Mesenchymal stem cell (in vitro differentiated cells and primary cell): ENCODE data around the gene TRPM2.

Source experiments
- DNase-seq: peaks from one replicate; pipeline ENCODE4 v3.0.0-alpha.2; 2013
- H2AFZ ChIP-seq: one replicate; pipeline ENCODE4 v1.6.1; 2013; ENCODE audit warnings: low read depth, mild to moderate bottlenecking, control low read depth, inconsistent platforms, low read length, moderate library complexity
- H2AK5ac ChIP-seq: 2 replicates; pipeline ENCODE4 v1.6.1; 2013; ENCODE audit warnings: low read length, moderate library complexity, mild to moderate bottlenecking, inconsistent platforms; ENCODE audit not compliant: severe bottlenecking
- H2BK120ac ChIP-seq: one replicate; pipeline ENCODE4 v1.6.1; 2013; ENCODE audit warnings: low read depth, mild to moderate bottlenecking, inconsistent platforms, low read length, moderate library complexity
- H2BK12ac ChIP-seq, 2 experiments: one replicate each; pipeline ENCODE4 v1.6.1; 2013; ENCODE audit warnings: inconsistent platforms in 2 of 2, low read length in 2 of 2, mild to moderate bottlenecking in 2 of 2, moderate library complexity in 2 of 2, control low read depth in 1 of 2
- H2BK15ac ChIP-seq: one replicate; pipeline ENCODE4 v1.6.1; 2013; ENCODE audit warnings: mild to moderate bottlenecking, low read depth, inconsistent platforms; ENCODE audit not compliant: poor library complexity, severe bottlenecking
- H2BK5ac ChIP-seq: 2 replicates; pipeline ENCODE4 v1.6.1; 2013; ENCODE audit warnings: low read depth, mild to moderate bottlenecking, low read length, control low read depth, inconsistent platforms; ENCODE audit not compliant: poor library complexity, severe bottlenecking
- H3K14ac ChIP-seq, 2 experiments: one replicate each; pipeline ENCODE4 v1.6.1; 2013; ENCODE audit warnings: inconsistent platforms in 2 of 2, low read length in 2 of 2, control low read depth in 1 of 2, mild to moderate bottlenecking in 1 of 2, moderate library complexity in 1 of 2
- H3K18ac ChIP-seq, 2 experiments: one replicate each; pipeline ENCODE4 v1.6.1; 2013; ENCODE audit warnings: inconsistent platforms in 2 of 2, low read length in 2 of 2, control low read depth in 1 of 2, low read depth in 1 of 2, mild to moderate bottlenecking in 1 of 2
- H3K23ac ChIP-seq, 2 experiments: one replicate each; pipeline ENCODE4 v1.6.1; 2013; ENCODE audit warnings: inconsistent platforms in 2 of 2, low read length in 2 of 2, mild to moderate bottlenecking in 2 of 2, moderate library complexity in 2 of 2, control low read depth in 1 of 2
- H3K27ac ChIP-seq: 2 replicates; pipeline ENCODE4 v1.5.1; 2013; ENCODE audit warnings: mild to moderate bottlenecking, moderate library complexity, low read length, control low read depth, inconsistent platforms; ENCODE audit not compliant: poor library complexity, severe bottlenecking
- H3K27me3 ChIP-seq, 2 experiments: 2 replicates each; pipeline versions ENCODE4 v1.6.1 to v1.7.0; 2013; ENCODE audit warnings: low read length in 2 of 2, mild to moderate bottlenecking in 2 of 2, moderate library complexity in 2 of 2, control low read depth in 1 of 2, inconsistent platforms in 1 of 2; ENCODE audit not compliant: control insufficient read depth in 1 of 2, insufficient read depth in 1 of 2
- H3K36me3 ChIP-seq, 2 experiments: 2 replicates each; pipeline versions ENCODE4 v1.6.1 to v1.7.0; 2013; ENCODE audit warnings: low read length in 2 of 2, control low read depth in 1 of 2, inconsistent platforms in 1 of 2, low read depth in 1 of 2, mild to moderate bottlenecking in 1 of 2; ENCODE audit not compliant: insufficient read depth in 2 of 2, control insufficient read depth in 1 of 2
- H3K4ac ChIP-seq, 2 experiments: one replicate each; pipeline ENCODE4 v1.6.1; 2013; ENCODE audit warnings: inconsistent platforms in 2 of 2, low read length in 2 of 2, mild to moderate bottlenecking in 2 of 2, moderate library complexity in 2 of 2, control low read depth in 1 of 2, low read depth in 1 of 2
- H3K4me1 ChIP-seq: 2 replicates; pipeline ENCODE4 v1.6.1; 2013; ENCODE audit warnings: low read depth, low read length, control low read depth; ENCODE audit not compliant: control insufficient read depth, insufficient read depth
- H3K4me2 ChIP-seq: 2 replicates; pipeline ENCODE4 v1.6.1; 2013; ENCODE audit warnings: low read length, mild to moderate bottlenecking, inconsistent platforms; ENCODE audit not compliant: poor library complexity, severe bottlenecking
- H3K4me3 ChIP-seq, 2 experiments: 2 replicates each; pipeline versions ENCODE4 v1.5.1 to v1.7.0; 2013; ENCODE audit warnings: low read length in 2 of 2, mild to moderate bottlenecking in 2 of 2, control low read depth in 1 of 2, low read depth in 1 of 2; ENCODE audit not compliant: insufficient read depth in 1 of 2
- H3K79me1 ChIP-seq: replicated peaks from 2 replicates; pipeline ENCODE4 v1.6.1; 2013; ENCODE audit warnings: mild to moderate bottlenecking, control low read depth, low read length, inconsistent platforms; ENCODE audit not compliant: poor library complexity, severe bottlenecking
- H3K9ac ChIP-seq: 2 replicates; pipeline ENCODE4 v1.7.0; 2013; ENCODE audit warnings: mild to moderate bottlenecking, low read length, moderate library complexity
- H3K9me3 ChIP-seq: 2 replicates; pipeline ENCODE4 v1.7.0; 2013; ENCODE audit warnings: mild to moderate bottlenecking, low read length; ENCODE audit not compliant: control insufficient read depth
- H4K8ac ChIP-seq: one replicate; pipeline ENCODE4 v1.6.1; 2013; ENCODE audit warnings: inconsistent platforms, mild to moderate bottlenecking, low read length, moderate library complexity
- H4K91ac ChIP-seq: one replicate; pipeline ENCODE4 v1.6.1; 2013; ENCODE audit warnings: mild to moderate bottlenecking, low read length, inconsistent platforms
- WGBS: methylation state at CpG from one replicate; pipeline ENCODE4 v1.1.7; 2013; ENCODE audit warnings: mixed read lengths; 5-methylcytosine and 5-hydroxymethylcytosine counted together

Gene TRPM2

GRCh38 chr21:44436958-44437357 lies 83.5 kb downstream of the TRPM2 start:
- no peak overlapping the region for H3K23ac ChIP-seq
- no peaks in the 10 kb centered on the region for H3K79me1 ChIP-seq
- H2AK5ac ChIP-seq = no peak overlapping the region
- no peak overlapping the region for H2BK5ac ChIP-seq
- H2BK12ac ChIP-seq = no peak overlapping the region
- no peak overlapping the region for H3K18ac ChIP-seq
- H3K27ac ChIP-seq = no peak overlapping the region
- H4K91ac ChIP-seq = no peak overlapping the region
- H3K4me2 ChIP-seq = no peak overlapping the region
- no peak for DNase-seq
- no peak overlapping the region for H2BK120ac ChIP-seq
- WGBS = 84% methylated on average over 18 of the region's 18 CpGs
- H3K4me3 ChIP-seq = no peak overlapping the region
- no peak overlapping the region for H3K4ac ChIP-seq
- peaks cover 3% of the 10 kb centered on the region for H3K9me3 ChIP-seq
- no peak overlapping the region for H4K8ac ChIP-seq
- no peak overlapping the region for H2BK15ac ChIP-seq
- peaks cover 0 to 3% of the 10 kb centered on the region in 2 experiments for H3K36me3 ChIP-seq
- no peak overlapping the region for H3K14ac ChIP-seq
- H3K9ac ChIP-seq = no peak overlapping the region
- no peak overlapping the region for H2AFZ ChIP-seq
- peaks cover 4% of the 10 kb centered on the region for H3K4me1 ChIP-seq
- no peaks in the 10 kb centered on the region for H3K27me3 ChIP-seq

- no peak overlapping the region for H3K9ac ChIP-seq
- H2BK5ac ChIP-seq = no peak overlapping the region
- H3K27me3 ChIP-seq = no peaks in the 10 kb centered on the region
- H3K79me1 ChIP-seq = no peaks in the 10 kb centered on the region
- DNase-seq = no peak
- no peak overlapping the region for H3K4me2 ChIP-seq
- 72% methylated on average over 5 of the region's 5 CpGs for WGBS
- no peak overlapping the region for H3K4me3 ChIP-seq
- H3K9me3 ChIP-seq = peaks cover 2% of the 10 kb centered on the region
- H2BK12ac ChIP-seq = no peak overlapping the region
- no peak overlapping the region for H3K18ac ChIP-seq
- no peak overlapping the region for H2BK120ac ChIP-seq
- no peak overlapping the region for H3K27ac ChIP-seq
- no peak overlapping the region for H3K23ac ChIP-seq
- peaks cover 0 to 3% of the 10 kb centered on the region in 2 experiments for H3K36me3 ChIP-seq
- H2BK15ac ChIP-seq = no peak overlapping the region
- no peak overlapping the region for H2AFZ ChIP-seq
- peaks cover 4% of the 10 kb centered on the region for H3K4me1 ChIP-seq
- no peak overlapping the region for H4K91ac ChIP-seq
- no peak overlapping the region for H3K14ac ChIP-seq
- no peak overlapping the region for H3K4ac ChIP-seq
- no peak overlapping the region for H2AK5ac ChIP-seq
- H4K8ac ChIP-seq = no peak overlapping the region
These were observed 83.9 kb downstream of the TRPM2 start for GRCh38 chr21:44437371-44437695.

DNA sequence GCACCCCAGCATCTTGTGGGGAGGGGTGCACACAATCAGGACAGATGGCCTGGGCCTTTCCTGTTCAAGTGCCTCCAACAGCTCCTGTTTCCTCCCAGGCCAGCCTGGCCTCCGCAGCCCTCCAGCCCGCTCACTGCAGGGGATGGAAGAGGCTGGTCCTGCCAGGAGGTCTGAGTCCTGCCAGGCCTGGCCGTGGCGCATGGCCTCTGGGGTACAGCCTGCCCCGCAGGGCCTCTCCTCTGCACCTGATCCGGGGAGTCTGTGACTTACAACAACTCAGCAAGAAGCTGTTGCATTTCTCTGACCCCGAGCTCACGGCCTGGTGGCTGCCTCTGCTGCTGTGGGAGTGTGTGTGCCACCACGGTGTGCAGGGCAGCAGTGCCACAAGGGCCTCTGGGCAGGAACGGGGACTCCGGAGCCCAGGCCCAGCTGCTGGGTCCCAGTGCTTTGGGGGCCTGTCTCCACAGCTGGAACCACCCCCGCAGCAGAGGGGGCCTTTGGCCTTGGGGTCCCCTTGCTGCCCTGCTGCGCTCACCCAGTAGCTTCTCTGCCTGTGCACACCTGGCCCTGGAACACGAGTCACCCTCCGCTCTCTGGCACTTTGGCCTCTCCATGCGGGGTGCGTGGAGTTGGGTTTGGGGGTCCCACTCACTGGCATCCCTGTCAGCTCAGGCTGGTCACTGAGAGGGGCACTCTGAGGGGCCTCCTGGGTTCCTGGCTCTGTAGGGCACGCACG lies 84.4 kb downstream of the TRPM2 start:
- Histone ChIP-seq H4K8ac (no peak overlapping the region), H3K4me1 (peaks cover 4% of the 10 kb centered on the region), H2BK12ac (no peak overlapping the region), H3K27ac (no peak overlapping the region), H3K4me3 (no peak overlapping the region), H2AFZ (no peak overlapping the region), H3K4ac (no peak overlapping the region), H2BK15ac (no peak overlapping the region), H3K79me1 (no peaks in the 10 kb centered on the region), H2BK120ac (no peak overlapping the region), H2AK5ac (no peak overlapping the region), H3K27me3 (peaks cover 0 to 5% of the 10 kb centered on the region in 2 experiments), H3K18ac (no peak overlapping the region), H3K4me2 (no peak overlapping the region), H3K9ac (no peak overlapping the region), H3K23ac (no peak overlapping the region), H2BK5ac (no peak overlapping the region), H4K91ac (no peak overlapping the region), H3K36me3 (peaks cover 0 to 3% of the 10 kb centered on the region in 2 experiments), H3K14ac (no peak overlapping the region), H3K9me3 (no peaks in the 10 kb centered on the region)
- DNase-seq = no peak
- 87% methylated on average over 19 of the region's 19 CpGs for WGBS

DNA sequence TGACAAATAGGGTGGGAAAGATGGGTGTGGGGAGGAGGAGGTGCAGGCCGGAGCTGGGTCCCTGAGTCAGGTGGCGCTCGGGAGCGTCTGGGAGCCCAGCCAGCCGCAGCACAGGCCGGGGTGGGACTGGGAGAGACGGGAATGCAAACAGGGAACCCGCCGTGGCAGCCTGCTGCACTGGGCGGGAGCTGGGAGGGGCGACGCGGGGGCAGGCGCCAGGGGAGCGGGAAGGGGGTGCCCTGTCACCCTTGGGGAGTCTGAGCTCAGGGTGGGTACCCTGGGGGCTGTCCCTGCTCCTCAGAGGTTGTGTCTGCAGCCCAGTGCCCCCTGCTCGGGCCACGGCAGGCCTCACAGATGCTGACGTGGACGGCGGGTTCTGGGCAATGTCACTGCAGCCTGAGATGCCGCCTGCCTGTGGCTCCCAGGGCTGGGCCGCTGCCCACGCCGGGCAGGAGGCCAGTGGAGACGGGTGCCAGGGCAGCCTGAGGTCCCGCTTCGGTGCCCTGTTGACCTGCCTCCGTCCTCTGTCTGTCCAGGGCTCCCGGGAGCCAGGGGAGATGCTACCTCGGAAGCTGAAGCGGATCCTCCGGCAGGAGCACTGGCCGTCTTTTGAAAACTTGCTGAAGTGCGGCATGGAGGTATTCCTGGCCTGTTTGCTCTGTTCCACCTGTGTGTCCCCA lies 85.2 kb downstream of the TRPM2 start:
- H2BK15ac ChIP-seq = no peak overlapping the region
- H3K23ac ChIP-seq = no peak overlapping the region
- no peak overlapping the region for H3K4ac ChIP-seq
- H3K4me2 ChIP-seq = no peak overlapping the region
- no peak for DNase-seq
- H2AK5ac ChIP-seq = no peak overlapping the region
- peaks cover 4% of the 10 kb centered on the region for H3K4me1 ChIP-seq
- peaks cover 0 to 3% of the 10 kb centered on the region in 2 experiments for H3K36me3 ChIP-seq
- no peak overlapping the region for H3K18ac ChIP-seq
- H3K9ac ChIP-seq = no peak overlapping the region
- H2BK12ac ChIP-seq = no peak overlapping the region
- no peak overlapping the region for H2AFZ ChIP-seq
- no peak overlapping the region for H2BK5ac ChIP-seq
- H2BK120ac ChIP-seq = no peak overlapping the region
- H4K8ac ChIP-seq = no peak overlapping the region
- no peaks in the 10 kb centered on the region for H3K79me1 ChIP-seq
- peaks cover 0 to 5% of the 10 kb centered on the region in 2 experiments for H3K27me3 ChIP-seq
- H4K91ac ChIP-seq = no peak overlapping the region
- no peak overlapping the region for H3K27ac ChIP-seq
- no peaks in the 10 kb centered on the region for H3K9me3 ChIP-seq
- H3K4me3 ChIP-seq = no peak overlapping the region
- 86% methylated on average over 28 of the region's 34 CpGs for WGBS
- H3K14ac ChIP-seq = no peak overlapping the region
